SK-N-SH (cell line): ENCODE data around the gene FMOD.

Experiments used
- ELF1 ChIP-seq: IDR thresholded peaks from 2 replicates; pipeline ENCODE4 v1.4.0; 2012
- EP300 ChIP-seq, 2 experiments: IDR thresholded peaks; 2 replicates each; pipeline versions ENCODE4 v1.4.0 to v1.6.1; 2012; ENCODE audit warnings: borderline replicate concordance in 1 of 2, low read depth in 1 of 2, low read length in 1 of 2
- IRF3 ChIP-seq: fragments of 150-350 bp; IDR thresholded peaks from 2 replicates; pipeline ENCODE4 v1.6.1; 2016; ENCODE audit warnings: mild to moderate bottlenecking, low read depth, low read length
- JUND ChIP-seq: IDR thresholded peaks from 2 replicates; pipeline ENCODE4 v1.4.0; 2012
- NFIC ChIP-seq: IDR thresholded peaks from 2 replicates; pipeline ENCODE4 v1.4.0; 2012; ENCODE audit warnings: borderline replicate concordance
- RCOR1 ChIP-seq: fragments of 150-350 bp; IDR thresholded peaks from 2 replicates; pipeline ENCODE4 v1.6.1; 2017; ENCODE audit warnings: antibody characterized with exemption, low read length
- TAF1 ChIP-seq: IDR thresholded peaks from 2 replicates; pipeline ENCODE4 v1.6.1; 2012; ENCODE audit warnings: low read depth, mild to moderate bottlenecking, low read length, moderate library complexity, borderline replicate concordance
- TEAD4 ChIP-seq: IDR thresholded peaks from 2 replicates; pipeline ENCODE4 v1.4.0; 2012; ENCODE audit warnings: mild to moderate bottlenecking, borderline replicate concordance; ENCODE audit not compliant: insufficient read depth
- USF1 ChIP-seq: IDR thresholded peaks from 2 replicates; pipeline ENCODE4 v1.4.0; 2012; ENCODE audit warnings: low read depth, borderline replicate concordance
- YY1 ChIP-seq: IDR thresholded peaks from 2 replicates; pipeline ENCODE4 v1.4.0; 2012; ENCODE audit warnings: low read depth, mild to moderate bottlenecking
- ZBTB33 ChIP-seq: IDR thresholded peaks from 2 replicates; pipeline ENCODE4 v1.4.0; 2012; ENCODE audit warnings: low read depth, borderline replicate concordance
- TF ChIP-seq, protein P1 (sequence below): fragments of 200-600 bp; sonication (generic); IDR thresholded peaks from 2 replicates; pipeline ENCODE4 v1.6.1; 2017; ENCODE audit warnings: antibody characterized with exemption, mild to moderate bottlenecking, moderate library complexity
- TF ChIP-seq, protein P2 (sequence below): IDR thresholded peaks from 2 replicates; pipeline ENCODE4 v1.6.1; 2012; ENCODE audit warnings: mild to moderate bottlenecking, low read depth, low read length, moderate library complexity

DNA sequence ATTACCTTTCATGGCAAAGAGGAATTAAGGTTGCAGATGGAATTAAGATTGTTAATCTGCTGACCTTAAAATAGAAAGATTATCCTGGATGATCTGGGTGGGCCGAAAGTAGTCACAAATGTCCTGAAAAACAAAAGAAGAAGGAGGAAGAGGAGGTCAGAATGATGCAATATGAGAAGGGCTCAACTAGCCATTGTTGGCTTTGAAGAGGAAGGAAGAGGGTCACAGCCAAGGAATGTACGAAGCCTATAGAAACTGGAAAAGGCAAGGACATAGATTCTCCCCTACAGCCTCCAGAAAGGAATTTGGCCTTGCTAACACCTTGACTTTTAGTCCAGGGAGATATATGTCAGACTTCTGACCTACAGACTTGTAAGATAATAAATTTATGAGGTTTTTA, 39.4 kb upstream of the FMOD start:
- no peak for TF ChIP-seq RCOR1
- TF ChIP-seq, protein P1, sequence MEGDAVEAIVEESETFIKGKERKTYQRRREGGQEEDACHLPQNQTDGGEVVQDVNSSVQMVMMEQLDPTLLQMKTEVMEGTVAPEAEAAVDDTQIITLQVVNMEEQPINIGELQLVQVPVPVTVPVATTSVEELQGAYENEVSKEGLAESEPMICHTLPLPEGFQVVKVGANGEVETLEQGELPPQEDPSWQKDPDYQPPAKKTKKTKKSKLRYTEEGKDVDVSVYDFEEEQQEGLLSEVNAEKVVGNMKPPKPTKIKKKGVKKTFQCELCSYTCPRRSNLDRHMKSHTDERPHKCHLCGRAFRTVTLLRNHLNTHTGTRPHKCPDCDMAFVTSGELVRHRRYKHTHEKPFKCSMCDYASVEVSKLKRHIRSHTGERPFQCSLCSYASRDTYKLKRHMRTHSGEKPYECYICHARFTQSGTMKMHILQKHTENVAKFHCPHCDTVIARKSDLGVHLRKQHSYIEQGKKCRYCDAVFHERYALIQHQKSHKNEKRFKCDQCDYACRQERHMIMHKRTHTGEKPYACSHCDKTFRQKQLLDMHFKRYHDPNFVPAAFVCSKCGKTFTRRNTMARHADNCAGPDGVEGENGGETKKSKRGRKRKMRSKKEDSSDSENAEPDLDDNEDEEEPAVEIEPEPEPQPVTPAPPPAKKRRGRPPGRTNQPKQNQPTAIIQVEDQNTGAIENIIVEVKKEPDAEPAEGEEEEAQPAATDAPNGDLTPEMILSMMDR: no peak
- TF ChIP-seq IRF3: no peak
- no peak for TF ChIP-seq JUND
- no peak for TF ChIP-seq EP300 (IDR thresholded peaks at IDR 0.05; ENCODE audit: borderline replicate concordance in 1 of 2, low read depth in 1 of 2, low read length in 1 of 2)
- TF ChIP-seq, protein P2, sequence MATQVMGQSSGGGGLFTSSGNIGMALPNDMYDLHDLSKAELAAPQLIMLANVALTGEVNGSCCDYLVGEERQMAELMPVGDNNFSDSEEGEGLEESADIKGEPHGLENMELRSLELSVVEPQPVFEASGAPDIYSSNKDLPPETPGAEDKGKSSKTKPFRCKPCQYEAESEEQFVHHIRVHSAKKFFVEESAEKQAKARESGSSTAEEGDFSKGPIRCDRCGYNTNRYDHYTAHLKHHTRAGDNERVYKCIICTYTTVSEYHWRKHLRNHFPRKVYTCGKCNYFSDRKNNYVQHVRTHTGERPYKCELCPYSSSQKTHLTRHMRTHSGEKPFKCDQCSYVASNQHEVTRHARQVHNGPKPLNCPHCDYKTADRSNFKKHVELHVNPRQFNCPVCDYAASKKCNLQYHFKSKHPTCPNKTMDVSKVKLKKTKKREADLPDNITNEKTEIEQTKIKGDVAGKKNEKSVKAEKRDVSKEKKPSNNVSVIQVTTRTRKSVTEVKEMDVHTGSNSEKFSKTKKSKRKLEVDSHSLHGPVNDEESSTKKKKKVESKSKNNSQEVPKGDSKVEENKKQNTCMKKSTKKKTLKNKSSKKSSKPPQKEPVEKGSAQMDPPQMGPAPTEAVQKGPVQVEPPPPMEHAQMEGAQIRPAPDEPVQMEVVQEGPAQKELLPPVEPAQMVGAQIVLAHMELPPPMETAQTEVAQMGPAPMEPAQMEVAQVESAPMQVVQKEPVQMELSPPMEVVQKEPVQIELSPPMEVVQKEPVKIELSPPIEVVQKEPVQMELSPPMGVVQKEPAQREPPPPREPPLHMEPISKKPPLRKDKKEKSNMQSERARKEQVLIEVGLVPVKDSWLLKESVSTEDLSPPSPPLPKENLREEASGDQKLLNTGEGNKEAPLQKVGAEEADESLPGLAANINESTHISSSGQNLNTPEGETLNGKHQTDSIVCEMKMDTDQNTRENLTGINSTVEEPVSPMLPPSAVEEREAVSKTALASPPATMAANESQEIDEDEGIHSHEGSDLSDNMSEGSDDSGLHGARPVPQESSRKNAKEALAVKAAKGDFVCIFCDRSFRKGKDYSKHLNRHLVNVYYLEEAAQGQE: no peak
- no peak for TF ChIP-seq YY1
- no peak for TF ChIP-seq ELF1
- no peak for TF ChIP-seq TEAD4
- no peak for TF ChIP-seq TAF1
- TF ChIP-seq USF1: no peak
- TF ChIP-seq NFIC: no peak
- no peak for TF ChIP-seq ZBTB33
